GM18861 (cell line): ENCODE measurements around the gene IL7R.
"Not testable (repeated sequence)": the region's sequence is repeated elsewhere in the genome, so short reads cannot be mapped to it uniquely, and the experiment has no call there.

Experiments
- ATAC-seq: cut with Tn5 transposase; IDR thresholded peaks from one replicate; pipeline ENCODE4 v1.9.1; 2021; ENCODE audit not compliant: unreplicated experiment

The IL7R gene

DNA sequence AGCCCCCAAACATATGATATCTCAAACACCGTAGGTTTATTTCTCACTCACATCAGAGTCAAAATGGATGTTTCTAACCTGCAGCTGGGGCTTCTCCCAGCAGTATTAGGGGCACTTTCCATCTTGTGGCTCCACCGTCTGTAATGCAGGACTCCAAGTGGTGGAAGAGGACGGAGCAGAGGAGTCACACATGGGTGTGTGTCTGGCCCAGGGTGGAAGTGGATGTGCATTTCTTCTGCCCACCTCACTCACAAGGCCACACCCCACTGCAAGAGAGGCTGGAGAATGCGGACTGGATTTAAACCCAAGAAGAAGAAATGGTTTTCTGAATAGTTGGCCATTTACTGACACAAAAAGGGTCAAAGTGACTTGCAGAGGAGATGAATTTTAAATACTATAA lies 13.9 kb downstream of the IL7R start:
- no peak for ATAC-seq

DNA sequence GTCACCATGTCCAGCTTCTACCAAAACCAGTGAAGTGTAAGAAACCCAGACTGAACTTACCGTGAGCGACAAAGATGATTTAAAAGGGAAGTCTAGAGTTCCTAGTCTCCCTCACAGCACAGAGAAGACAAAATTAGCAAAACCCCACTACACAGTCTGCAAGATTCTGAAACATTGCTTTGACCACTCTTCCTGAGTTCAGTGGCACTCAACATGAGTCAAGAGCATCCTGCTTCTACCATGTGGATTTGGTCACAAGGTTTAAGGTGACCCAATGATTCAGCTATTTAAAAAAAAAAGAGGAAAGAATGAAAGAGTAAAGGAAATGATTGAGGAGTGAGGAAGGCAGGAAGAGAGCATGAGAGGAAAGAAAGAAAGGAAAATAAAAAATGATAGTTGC lies 19.8 kb downstream of the IL7R start:
- no peak for ATAC-seq

DNA sequence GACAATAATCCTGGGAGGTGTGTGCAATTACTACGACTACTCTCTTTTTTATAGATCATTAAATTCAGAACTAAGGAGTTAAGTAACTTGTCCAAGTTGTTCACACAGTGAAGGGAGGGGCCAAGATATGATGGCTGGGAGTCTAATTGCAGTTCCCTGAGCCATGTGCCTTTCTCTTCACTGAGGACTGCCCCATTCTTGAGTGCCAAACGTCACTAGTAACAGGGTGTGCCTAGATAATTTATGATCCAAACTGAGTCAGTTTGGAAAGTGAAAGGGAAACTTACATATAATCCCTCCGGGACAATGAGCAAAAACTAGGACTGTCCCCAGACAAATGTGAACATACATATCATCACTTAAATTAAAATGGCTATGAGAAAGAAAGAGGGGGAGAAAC lies 20.2 kb downstream of the IL7R start:
- no peak for ATAC-seq

DNA sequence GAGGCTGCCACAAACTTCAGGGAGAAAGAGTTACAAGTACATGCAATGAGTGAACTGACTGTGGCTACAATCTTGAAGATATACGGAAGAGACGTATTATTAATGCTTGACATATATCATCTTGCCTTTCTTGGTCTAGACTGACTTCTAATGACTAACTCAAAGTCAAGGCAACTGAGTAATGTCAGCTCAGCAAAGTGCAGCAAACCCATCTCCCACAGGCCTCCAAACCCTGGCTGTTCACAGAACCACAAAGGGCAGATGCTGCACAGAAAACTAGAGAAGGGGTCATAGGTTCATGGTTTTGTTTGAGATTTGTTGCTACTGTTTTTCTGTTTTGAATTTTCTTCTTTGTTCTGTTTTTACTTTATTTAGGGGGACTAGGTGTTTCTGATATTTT lies 21.0 kb downstream of the IL7R start:
- ATAC-seq: no peak

DNA sequence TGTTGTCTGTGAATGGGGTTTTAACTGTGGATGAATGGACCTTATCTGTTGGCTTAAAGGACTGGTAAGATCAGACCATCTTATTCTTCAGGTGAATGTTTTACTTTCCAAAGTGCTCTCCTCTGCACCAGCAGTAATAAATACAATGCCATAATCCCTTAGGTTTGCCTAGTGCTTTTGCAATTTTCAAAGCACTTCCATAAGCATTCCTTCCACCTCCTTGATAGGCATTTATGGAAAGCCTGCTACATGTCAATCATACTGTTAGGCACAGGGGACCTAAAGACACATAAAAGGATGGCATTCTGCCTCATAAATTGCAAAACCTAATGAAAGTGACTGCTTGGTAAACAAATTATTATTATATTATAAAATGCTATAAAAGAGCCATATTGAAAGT lies 21.4 kb downstream of the IL7R start:
- ATAC-seq: no peak

DNA sequence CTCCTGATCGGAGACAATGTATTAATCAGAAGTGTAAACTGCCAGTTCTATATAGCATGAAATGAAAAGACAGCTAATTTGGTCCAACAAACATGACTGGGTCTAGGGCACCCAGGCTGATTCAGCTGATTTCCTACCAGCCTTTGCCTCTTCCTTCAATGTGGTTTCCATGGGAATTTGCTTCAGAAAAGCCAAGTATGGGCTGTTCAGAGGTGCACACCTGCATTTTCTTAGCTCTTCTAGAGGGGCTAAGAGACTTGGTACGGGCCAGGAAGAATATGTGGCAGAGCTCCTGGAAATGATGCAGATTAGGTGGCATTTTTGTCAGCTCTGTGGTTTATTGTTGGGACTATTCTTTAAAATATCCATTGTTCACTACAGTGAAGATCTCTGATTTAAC lies 22.4 kb downstream of the IL7R start:
- no peak for ATAC-seq

DNA sequence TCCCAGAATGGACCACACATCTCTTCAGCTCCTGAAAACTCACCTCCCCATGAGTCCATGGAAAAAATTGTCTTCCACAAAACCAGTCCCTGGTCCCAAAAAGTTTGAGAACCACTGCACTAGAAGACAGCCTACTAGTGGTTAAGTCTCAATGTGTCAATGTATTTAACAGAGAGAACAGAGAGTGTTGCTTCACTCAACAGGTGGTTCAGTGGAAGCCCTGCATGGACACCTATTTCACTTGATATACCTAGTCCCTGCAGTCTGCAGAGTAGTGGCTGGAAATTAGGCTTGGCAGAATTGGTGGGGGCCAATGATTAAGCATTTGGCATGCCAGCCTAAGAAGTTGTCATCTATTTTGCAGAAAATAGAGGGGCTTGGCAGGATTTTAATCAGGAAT lies 23.0 kb downstream of the IL7R start:
- no peak for ATAC-seq

DNA sequence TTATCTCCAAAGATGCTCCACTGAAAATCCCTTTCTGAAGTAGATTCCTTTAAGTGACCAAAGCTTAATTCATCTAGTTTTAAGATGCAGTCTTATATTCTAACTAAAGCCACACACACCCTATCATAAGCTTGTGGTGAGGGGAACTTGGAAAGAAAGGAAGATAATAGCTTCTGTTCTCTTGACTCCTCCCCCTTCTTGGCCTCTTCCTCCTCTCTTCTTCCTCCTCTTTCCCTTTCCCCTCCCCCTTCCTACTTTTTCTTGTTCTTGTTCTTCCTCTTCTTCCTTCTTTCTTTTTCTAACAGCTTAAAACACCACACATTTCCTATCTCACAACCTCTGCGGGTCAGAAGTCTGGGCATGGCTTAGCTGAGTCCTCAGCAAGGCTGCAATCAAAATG lies 23.5 kb downstream of the IL7R start:
- no peak for ATAC-seq

DNA sequence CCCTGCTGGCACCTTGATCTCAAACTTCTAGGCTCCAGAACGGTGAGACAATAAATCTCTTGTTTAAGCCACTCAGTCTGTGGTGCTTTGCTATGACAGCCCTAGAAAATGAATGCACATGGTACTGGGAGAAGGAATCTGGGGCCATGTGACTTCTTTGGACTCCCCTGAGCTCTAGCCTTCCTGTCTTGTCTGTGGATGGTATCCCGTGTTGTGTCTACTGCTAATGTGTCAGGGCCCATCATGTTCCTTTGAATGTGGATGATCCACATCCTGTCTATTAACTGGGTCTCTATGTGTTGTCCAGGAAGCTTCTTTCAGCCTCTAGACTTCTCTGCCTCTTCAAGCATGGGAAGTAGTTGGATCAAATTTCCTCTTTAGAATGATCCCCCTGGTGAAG lies 25.1 kb downstream of the IL7R start:
- no peak for ATAC-seq

DNA sequence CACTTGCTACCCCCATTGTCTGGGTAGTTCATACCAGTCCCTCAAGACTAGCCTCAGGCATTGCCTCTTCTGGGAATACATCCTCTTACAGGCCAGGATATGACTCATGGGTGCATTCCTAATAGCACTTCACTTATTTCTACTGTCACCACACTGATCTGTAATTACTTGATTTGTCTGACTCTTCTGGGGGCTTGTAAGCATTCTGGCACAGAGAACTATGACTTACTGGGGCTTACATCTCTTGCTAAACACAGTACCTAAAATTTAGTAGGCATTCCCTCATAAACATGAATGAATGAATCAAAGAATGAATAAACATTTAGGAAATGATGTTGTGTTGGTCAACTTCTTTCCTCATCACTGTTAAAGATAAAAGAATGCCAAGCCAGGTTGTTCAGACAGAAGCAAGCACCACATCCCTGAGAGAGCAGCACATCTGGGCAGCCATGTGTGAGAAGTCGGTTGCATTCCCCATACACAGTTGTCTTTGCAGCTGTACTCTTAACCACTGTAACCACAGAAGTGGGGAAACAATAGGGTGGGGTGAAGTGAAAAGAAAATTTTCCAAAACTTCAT lies 27.6 kb downstream of the IL7R start:
- ATAC-seq: no peak

DNA sequence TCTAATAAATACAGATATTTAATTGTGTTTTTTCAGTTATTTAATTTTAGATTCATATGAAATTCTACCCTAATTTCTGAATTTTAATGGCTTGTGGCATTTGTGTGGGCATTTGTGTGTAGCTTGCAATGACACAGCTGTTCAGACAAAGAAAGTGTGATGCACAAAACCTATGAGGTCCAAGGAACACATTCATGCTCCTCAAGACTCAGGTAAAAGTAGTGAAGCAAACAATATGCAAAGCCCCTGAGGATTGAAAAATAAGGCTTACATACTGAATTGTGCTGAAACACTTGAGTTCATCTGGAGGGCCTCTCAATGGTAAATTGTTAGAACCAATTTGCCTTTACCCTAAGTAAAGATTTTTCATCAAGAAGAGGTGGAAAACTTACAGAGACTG lies 28.1 kb downstream of the IL7R start:
- ATAC-seq: no peak

DNA sequence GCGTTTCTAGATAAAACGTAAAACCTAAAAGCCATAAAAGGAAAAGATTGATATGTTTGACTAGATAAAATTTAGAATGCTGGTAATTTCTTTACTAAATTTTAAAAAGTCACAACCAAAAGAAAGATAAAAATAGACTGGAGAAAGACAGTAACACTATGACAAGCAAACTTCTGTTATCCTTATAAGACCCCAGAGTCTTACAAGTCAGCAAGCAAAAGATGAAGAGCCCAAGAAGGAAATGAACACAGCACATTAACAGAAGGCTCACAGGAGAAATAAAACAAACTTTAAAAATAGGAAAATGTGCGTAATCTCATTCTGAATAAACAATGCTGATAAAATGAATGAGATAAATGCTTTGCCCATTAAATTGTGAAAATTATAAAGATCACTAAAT lies 29.7 kb downstream of the IL7R start:
- no peak for ATAC-seq

DNA sequence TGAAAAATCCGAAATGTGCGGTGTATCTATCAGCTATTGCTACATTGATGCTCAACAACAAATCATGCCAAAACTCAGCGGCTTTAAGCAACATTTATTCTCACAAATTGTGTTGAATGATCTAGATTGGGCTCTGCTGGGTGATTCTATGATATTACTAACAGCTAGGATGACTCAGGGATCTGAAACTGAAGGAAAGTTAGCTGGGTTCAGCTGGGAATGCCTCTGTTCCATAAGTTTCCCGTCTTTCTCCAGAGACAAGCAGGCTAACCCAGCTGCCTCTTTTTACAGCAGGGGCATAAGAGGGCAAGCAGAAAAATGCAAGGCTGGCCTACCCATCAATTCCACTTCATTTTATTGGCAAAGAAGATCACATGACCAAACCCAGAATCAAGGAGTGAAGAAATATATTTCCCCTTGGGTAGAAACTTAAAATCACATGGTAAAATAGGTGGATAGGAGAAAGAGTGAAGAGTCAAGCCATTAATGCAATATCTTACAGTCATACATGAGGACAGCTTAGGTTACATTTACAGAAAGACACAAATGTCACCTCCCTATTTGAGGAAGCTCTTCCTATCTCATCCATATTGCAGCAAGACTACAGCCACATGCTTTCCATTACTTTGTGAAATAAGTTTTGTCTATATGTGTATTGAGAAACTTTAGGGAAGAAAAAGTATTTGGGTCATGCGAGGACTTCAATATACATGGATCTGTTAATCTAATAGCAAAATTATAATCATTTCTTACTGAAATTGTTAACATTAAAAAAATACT lies 30.8 kb downstream of the IL7R start:
- no peak for ATAC-seq

DNA sequence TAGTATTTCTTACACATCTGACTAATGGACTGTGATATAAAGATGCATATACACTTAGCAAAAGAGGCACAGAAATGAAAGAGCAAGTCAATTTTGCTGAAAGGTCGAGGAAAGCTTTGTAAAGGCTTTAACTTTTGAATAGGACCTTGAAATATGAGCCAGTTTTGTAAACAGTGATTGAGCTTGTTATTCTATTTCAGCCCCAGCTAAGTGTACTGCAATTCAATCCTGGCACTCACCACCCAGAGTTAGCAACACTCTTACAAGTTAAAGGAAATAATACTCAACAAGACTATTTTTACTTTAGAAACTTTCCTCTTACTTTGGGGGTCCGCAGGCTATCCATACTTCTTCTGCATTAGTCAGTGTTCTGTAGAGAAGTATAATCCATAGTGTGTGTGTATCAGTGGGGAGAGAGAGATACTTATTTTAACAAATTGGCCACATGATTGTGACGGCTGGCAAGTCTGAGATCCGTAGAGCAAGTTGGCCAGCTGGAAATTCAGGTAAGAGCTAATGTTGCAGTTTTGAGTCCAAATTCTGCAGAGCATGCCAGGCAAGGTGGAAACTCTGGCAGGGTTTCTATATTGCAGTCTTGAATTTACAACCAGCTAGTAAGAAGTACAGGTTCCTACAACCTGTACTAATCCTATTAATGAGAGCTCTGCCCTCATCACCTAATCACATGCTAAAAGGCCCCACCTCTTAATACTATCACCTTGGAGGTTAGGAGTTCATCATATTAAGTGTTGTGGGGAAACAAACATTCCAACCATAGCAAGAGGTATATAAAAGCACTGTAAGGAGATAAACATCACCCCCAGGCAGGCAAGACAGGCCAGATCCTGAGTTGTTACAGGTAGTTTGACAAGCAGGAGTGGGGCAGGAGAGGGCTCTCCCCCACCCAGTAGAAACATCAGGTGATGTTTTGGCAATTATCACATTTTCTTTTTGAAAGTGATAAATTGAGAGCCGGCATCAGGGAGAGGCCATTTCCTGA lies 33.6 kb downstream of the IL7R start:
- ATAC-seq: no peak

DNA sequence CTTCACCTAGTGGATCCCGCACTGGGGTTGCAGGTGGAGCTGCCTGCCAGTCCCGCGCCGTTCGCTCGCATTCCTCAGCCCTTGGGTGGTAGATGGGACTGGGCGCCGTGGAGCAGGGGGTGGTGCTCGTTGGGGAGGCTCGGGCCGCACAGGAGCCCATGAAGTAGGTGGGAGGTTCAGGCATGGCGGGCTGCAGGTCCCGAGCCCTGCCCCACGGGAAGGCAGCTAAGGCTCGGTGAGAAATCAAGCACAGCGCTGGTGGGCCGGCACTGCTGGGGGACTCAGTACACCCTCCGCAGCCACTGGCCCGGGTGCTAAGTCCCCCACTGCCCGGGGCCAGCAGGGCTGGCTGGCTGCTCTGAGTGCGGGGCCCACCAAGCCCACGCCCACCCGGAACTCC lies 36.1 kb downstream of the IL7R start:
- not testable (repeated sequence) for ATAC-seq

DNA sequence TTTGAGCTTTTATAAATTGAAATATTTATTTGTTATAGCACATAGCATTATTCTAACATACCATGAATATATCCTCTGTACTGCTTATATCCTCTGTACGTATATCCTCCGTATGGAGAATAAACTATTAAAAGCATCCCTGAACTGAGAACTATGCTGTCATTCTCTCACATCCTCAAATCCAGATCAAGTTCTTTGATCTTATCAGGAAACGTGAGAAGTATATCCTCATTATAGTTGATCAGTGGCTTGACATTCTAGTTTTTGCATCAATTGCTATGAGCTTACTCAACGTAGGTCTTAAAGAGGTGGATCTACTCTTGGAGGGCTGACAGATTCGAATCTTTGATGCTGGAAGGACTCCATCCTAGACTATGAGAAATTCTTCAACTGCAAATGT lies 37.4 kb downstream of the IL7R start:
- ATAC-seq: no peak

DNA sequence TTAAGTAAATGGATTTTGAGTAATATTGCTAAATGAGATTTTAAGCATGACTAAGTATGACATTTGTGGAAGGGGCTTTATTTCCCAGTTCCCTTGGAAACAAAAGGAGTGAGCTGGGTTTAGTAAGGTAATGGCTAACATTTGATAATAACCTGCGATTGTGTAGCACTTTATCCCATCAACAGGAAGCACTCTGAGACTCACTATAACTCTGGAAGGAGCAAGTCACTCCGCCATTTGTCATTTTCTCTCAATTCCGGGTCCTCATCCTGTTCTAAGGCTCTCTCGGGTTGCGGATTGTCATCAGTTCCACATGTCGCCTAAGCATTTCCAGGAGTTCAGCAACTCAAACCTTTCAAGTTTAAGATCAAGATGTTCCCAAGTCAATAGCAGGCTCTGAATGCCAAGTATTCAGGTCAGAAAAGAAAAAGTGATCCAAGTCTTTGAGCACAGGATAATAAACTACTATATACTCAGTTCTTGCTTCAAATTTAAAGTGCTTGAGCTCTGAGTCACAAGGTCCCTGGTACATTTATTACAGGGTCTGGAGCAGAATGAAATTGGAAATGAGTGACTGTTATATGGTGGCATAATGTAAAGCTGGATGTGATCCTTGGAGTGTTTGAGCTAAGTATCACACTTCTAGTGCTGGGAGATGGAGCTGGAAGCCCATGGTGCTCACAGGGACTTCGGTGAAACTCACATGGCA lies 42.4 kb downstream of the IL7R start:
- no peak for ATAC-seq

DNA sequence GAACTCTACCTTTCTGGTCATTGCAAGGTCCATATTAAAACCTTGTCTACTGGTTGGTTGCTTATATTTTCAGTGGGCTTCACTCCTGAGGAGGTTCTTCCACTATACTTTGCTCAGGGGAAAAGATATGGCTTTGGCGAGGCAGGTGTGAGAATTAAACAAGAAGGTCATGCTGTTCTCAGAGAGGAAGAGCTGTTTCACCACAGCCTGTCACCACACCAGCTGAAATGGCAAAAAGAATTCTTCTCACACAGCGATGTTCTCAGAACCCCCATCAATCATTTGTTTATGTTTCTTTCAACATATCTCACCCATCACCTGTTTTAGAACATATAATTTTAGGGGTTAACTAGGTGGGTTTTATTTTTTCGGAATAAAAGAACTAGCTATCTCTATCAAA lies 43.1 kb downstream of the IL7R start:
- ATAC-seq: no peak

DNA sequence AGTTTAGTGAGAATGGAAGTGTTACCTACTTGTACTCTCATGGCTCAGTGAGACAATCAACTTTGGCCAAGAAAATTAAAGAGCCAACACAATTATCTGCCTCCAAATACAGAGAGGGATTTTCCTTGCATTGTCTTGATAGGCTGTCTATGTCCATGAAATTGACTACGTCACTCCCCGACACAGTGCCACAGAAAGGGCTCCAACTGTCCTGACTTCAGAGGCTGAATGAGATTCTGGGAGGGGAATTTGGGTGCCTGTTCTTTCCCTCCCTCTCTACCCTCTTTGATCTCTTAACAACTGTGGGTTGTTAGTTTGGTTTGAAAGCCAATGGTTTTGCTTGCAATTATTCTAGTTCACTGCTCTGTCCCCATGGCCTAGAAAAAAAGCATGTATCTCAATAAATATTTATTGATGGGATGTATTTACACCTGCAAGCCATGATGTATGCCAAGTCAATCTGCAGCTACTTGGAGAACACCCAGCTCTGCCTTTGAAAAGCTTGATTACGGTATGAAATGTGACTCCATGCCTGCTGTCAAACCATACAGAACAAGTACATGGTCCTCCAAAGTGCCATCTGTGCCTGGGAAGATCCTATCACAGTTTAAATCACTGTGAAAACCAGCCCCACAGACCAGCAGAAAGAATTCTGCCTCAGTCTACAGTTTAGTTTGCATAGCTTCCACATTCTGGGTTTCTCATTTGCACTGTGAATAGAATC lies 44.4 kb downstream of the IL7R start:
- ATAC-seq: no peak

DNA sequence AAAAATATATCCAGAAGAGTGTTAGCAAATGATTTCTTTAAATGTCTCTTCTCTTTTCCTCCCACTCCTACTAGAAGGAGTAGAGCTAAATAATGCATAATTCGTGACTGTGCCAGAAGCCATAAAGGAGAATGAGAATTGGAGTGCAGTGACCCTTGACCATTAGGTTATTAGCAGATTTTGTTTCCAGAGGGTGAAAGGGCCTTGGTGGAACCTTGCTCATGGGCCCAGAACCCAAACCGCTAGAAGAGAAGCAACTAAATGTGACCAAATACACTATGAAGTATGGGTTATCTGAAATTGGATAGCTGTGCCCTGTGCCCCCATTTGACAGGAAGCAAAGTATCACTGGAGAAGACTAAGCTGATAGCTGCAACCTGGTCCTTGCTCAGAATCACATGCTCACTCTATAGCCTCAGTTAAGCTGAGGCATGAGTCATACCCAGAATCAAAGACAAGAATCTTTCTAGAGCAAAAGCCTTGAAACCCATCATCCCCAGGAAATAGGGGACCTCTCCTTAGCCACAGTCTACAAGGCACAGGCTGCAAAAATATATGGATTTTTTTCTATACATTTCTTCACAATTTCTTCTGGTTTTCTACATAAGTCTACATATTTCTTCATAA lies 45.5 kb downstream of the IL7R start:
- peak; percentile 65 for ATAC-seq
